Measurements from ENCODE around the gene PRKD3.

GRCh38 chr2:37295469-37296073 is 29.1 kb downstream of the PRKD3 start:
- TF ChIP-seq CTCF (IDR thresholded peaks at IDR 0.05; ENCODE audit: borderline replicate concordance, extremely low read depth, low read length, poor library complexity, severe bottlenecking) = no peak
- TF ChIP-seq EZH2 (IDR thresholded peaks at IDR 0.05; ENCODE audit: borderline replicate concordance, low read depth, low read length, severe bottlenecking) = no peak

All from DND-41 (cell line).